HCT116 (cell line): ENCODE results near the gene MIF4GD. TPM values are rescaled to one million over a fixed set of nuclear protein-coding genes. Genes with fewer than 3 reads are reported as not detected.

Experiments used
- ATAC-seq: fragments of 200-7000 bp; cut with Tn5 transposase; 2 replicates; pipeline ENCODE4 v1.9.1; 2020; ENCODE audit warnings: mild to moderate bottlenecking, moderate library complexity
- BruUV-seq: library from RNA; stranded (reverse); fragments of 400-500 nt; replicated peaks from 2 replicates; lab custom pipeline; 2021; lab: Mats Ljungman, UMichigan
- CTCF ChIA-PET: fragments of 300-600 bp; sonication (Branson Sonifier 250); formaldehyde crosslinking; loops from one replicate; lab custom pipeline; 2021; ENCODE audit warnings: antibody characterized with exemption; lab: Charles Lee
- POLR2A ChIA-PET: fragments of 300-600, 350-600 bp; sonication (Branson Sonifier 250); formaldehyde crosslinking; loops from one replicate; lab custom pipeline; 2021; ENCODE audit warnings: antibody characterized with exemption; lab: Charles Lee
- RAD21 ChIA-PET, 2 experiments: fragments of 300-600 bp; sonication (Branson Sonifier 250); formaldehyde crosslinking; loops; one replicate each; lab custom pipeline; 2023; ENCODE audit warnings: low total read pairs in 2 of 2; ENCODE audit not compliant: uncharacterized antibody in 2 of 2, unreplicated experiment in 2 of 2, low non-redundant PET in 1 of 2; lab: Charles Lee
- DNase-seq: peaks from one replicate; pipeline ENCODE4 v3.0.0-alpha.2; 2010; ENCODE audit warnings: low read depth, low spot score
- H2AFZ ChIP-seq: fragments of 200-600 bp; shearing (Covaris generic), sonication (generic); 2 replicates; pipeline ENCODE4 v1.6.1; 2017; ENCODE audit warnings: low read depth, mixed run types, mixed read lengths, antibody characterized with exemption, low read length; ENCODE audit not compliant: poor library complexity, severe bottlenecking
- H3K27ac ChIP-seq: 2 replicates; pipeline ENCODE4 v1.5.1; 2012; ENCODE audit warnings: low read depth, low read length
- H3K27me3 ChIP-seq: fragments of 200-600 bp; sonication (generic); 2 replicates; pipeline ENCODE4 v1.6.1; 2016; ENCODE audit warnings: mixed run types, low read length, mixed read lengths; ENCODE audit not compliant: insufficient read depth
- H3K36me3 ChIP-seq, 2 experiments: fragments of 200-500 bp in 1 of 2; fragments of 200-600 bp in 1 of 2; sonication (Bioruptor generic) in 1 of 2; sonication (generic) in 1 of 2; 2 replicates each; pipeline versions ENCODE4 v1.5.1 to v1.6.1; 2014 to 2016; ENCODE audit warnings: low read length in 2 of 2, inconsistent platforms in 1 of 2, mixed read lengths in 1 of 2, mixed run types in 1 of 2; ENCODE audit not compliant: insufficient read depth in 2 of 2, control insufficient read depth in 1 of 2
- H3K4me1 ChIP-seq, 2 experiments: fragments of 200-600 bp in 1 of 2; sonication (generic) in 1 of 2; 2 replicates each; pipeline versions ENCODE4 v1.5.1 to v1.6.1; 2012 to 2017; ENCODE audit warnings: low read length in 2 of 2, inconsistent platforms in 1 of 2, mild to moderate bottlenecking in 1 of 2, mixed read lengths in 1 of 2, mixed run types in 1 of 2, moderate library complexity in 1 of 2; ENCODE audit not compliant: insufficient read depth in 2 of 2, control insufficient read depth in 1 of 2
- H3K4me2 ChIP-seq: fragments of 200-600 bp; sonication (generic); 2 replicates; pipeline ENCODE4 v1.6.1; 2017; ENCODE audit warnings: mixed run types, low read length, mixed read lengths
- H3K4me3 ChIP-seq, 2 experiments: fragments of 200-600 bp in 1 of 2; sonication (generic) in 1 of 2; replicated peaks in 1 of 2; 2 replicates each; pipeline ENCODE4 v1.5.1; 2011 to 2016; ENCODE audit warnings: low read length in 2 of 2, control low read depth in 1 of 2, low read depth in 1 of 2, mild to moderate bottlenecking in 1 of 2, mixed read lengths in 1 of 2, mixed run types in 1 of 2
- H3K79me2 ChIP-seq: fragments of 200-600 bp; sonication (generic); 2 replicates; pipeline ENCODE4 v1.6.1; 2017; ENCODE audit warnings: mild to moderate bottlenecking, mixed run types, low read length, moderate library complexity, mixed read lengths; ENCODE audit not compliant: insufficient read depth
- H3K9ac ChIP-seq: fragments of 200-600 bp; sonication (generic); 2 replicates; pipeline ENCODE4 v1.6.1; 2016; ENCODE audit warnings: low read length, mixed read lengths
- H3K9me2 ChIP-seq: fragments of 200-600 bp; sonication (generic), shearing (Covaris generic); 2 replicates; pipeline ENCODE4 v1.6.1; 2017; ENCODE audit warnings: mixed run types, mild to moderate bottlenecking, moderate library complexity; ENCODE audit not compliant: insufficient read depth
- H3K9me3 ChIP-seq, 2 experiments: fragments of 200-500 bp in 1 of 2; fragments of 200-600 bp in 1 of 2; sonication (Bioruptor generic) in 1 of 2; sonication (generic) in 1 of 2; 2 replicates each; pipeline ENCODE4 v1.6.1; 2014 to 2017; ENCODE audit warnings: low read length in 2 of 2, mixed read lengths in 2 of 2, inconsistent platforms in 1 of 2, low read depth in 1 of 2, mild to moderate bottlenecking in 1 of 2, mixed run types in 1 of 2, moderate library complexity in 1 of 2; ENCODE audit not compliant: control insufficient read depth in 1 of 2, insufficient read depth in 1 of 2
- H4K20me1 ChIP-seq: fragments of 200-600 bp; sonication (generic), shearing (Covaris generic); 2 replicates; pipeline ENCODE4 v1.6.1; 2017; ENCODE audit warnings: mixed run types, mild to moderate bottlenecking, moderate library complexity; ENCODE audit not compliant: insufficient read depth
- CBX3 ChIP-seq: IDR thresholded peaks from 2 replicates; pipeline ENCODE4 v1.6.1; 2012; ENCODE audit warnings: low read depth
- CEBPB ChIP-seq: IDR thresholded peaks from 2 replicates; pipeline ENCODE4 v1.6.1; 2012; ENCODE audit warnings: low read depth
- EGR1 ChIP-seq: IDR thresholded peaks from 2 replicates; pipeline ENCODE4 v1.6.1; 2012; ENCODE audit warnings: low read depth
- EZH2 ChIP-seq: fragments of 200-600 bp; sonication (generic); IDR thresholded peaks from 2 replicates; pipeline ENCODE4 v1.6.1; 2017; ENCODE audit warnings: antibody characterized with exemption, mixed run types
- EZH2phosphoT487 ChIP-seq: fragments of 200-600 bp; IDR thresholded peaks from 2 replicates; pipeline ENCODE4 v1.6.1; 2018; ENCODE audit warnings: antibody characterized with exemption, borderline replicate concordance
- FOSL1 ChIP-seq: IDR thresholded peaks from 2 replicates; pipeline ENCODE4 v1.6.1; 2012; ENCODE audit warnings: low read depth
- POLR2AphosphoS5 ChIP-seq: IDR thresholded peaks from 2 replicates; pipeline ENCODE4 v1.6.1; 2011; ENCODE audit warnings: mild to moderate bottlenecking, low read depth, low read length, moderate library complexity
- RAD21 ChIP-seq: IDR thresholded peaks from 2 replicates; pipeline ENCODE4 v1.6.1; 2012; ENCODE audit warnings: low read depth, mild to moderate bottlenecking
- SIN3A ChIP-seq: IDR thresholded peaks from 2 replicates; pipeline ENCODE4 v1.6.1; 2012; ENCODE audit warnings: low read depth
- SP1 ChIP-seq: IDR thresholded peaks from 2 replicates; pipeline ENCODE4 v1.6.1; 2012; ENCODE audit warnings: low read depth
- SRF ChIP-seq: IDR thresholded peaks from 2 replicates; pipeline ENCODE4 v1.6.1; 2012; ENCODE audit warnings: low read depth
- TCF7L2 ChIP-seq: IDR thresholded peaks from 2 replicates; pipeline ENCODE4 v1.7.0; 2011; ENCODE audit warnings: borderline replicate concordance, inconsistent platforms; ENCODE audit not compliant: insufficient read depth, insufficient read length; ENCODE audit errors: extremely low read depth
- ZFX ChIP-seq: fragments of 450-650 bp; IDR thresholded peaks from 2 replicates; pipeline ENCODE4 v1.6.1; 2017
- ZNF274 ChIP-seq: fragments of 200-500 bp; sonication (Bioruptor generic); IDR thresholded peaks from 2 replicates; pipeline ENCODE4 v1.6.1; 2014; ENCODE audit warnings: mild to moderate bottlenecking, low read depth, low read length, inconsistent platforms
- intact Hi-C: fragments of 100-400 bp; cut with micrococcal nuclease; formaldehyde crosslinking; loops from 2 replicates; pipeline ENCODE4 v1.10.0; 2022
- total RNA-seq: library from RNA; stranded (reverse); gene quantifications from one replicate; pipeline ENCODE4 v1.2.1, GENCODE V29; 2021; ENCODE audit not compliant: unreplicated experiment
- TF ChIP-seq, protein P1 (sequence below), 3 experiments: fragments of 200-600 bp in 1 of 3; sonication (generic) in 1 of 3; IDR thresholded peaks in 2 of 3; conservative IDR thresholded peaks in 1 of 3; 2 replicates each; pipeline ENCODE4 v1.5.1; 2012 to 2017; ENCODE audit warnings: low read depth in 2 of 3, low read length in 2 of 3, antibody characterized with exemption in 1 of 3, borderline replicate concordance in 1 of 3, control low read depth in 1 of 3, mild to moderate bottlenecking in 1 of 3, mixed read lengths in 1 of 3, mixed run types in 1 of 3, moderate library complexity in 1 of 3; ENCODE audit not compliant: insufficient read depth in 1 of 3
- TF ChIP-seq, protein P2 (sequence below): IDR thresholded peaks from 2 replicates; pipeline ENCODE4 v1.6.1; 2011; ENCODE audit warnings: mild to moderate bottlenecking, low read length, moderate library complexity; ENCODE audit not compliant: insufficient replicate concordance; ENCODE audit errors: extremely low read depth
- TF ChIP-seq, protein P3 (sequence below): IDR thresholded peaks from 2 replicates; pipeline ENCODE4 v1.6.1; 2012

The MIF4GD gene
- total RNA-seq, 1 experiment from 2014 or later = 35.2 TPM

GRCh38 chr17:75239214-75239613 lies 31.8 kb downstream of the MIF4GD start:
- no TSS peak for BruUV-seq
- no peak overlapping the region for H3K9ac ChIP-seq
- no peak for ATAC-seq

GRCh38 chr17:75238684-75239191 lies 32.3 kb downstream of the MIF4GD start:
- Histone ChIP-seq H3K36me3 (peaks cover 69 to 81% of the 10 kb centered on the region in 2 experiments), H3K9me2 (no peaks in the 10 kb centered on the region), H3K79me2 (no peaks in the 10 kb centered on the region), H2AFZ (no peak overlapping the region), H3K9me3 (no peaks in the 10 kb centered on the region), H3K27ac (no peak overlapping the region; the same call in 1 of the 2 replicates), H4K20me1 (peaks cover 6% of the 10 kb centered on the region; the same call in 1 of the 2 replicates), H3K9ac (no peak overlapping the region), H3K4me2 (no peak overlapping the region), H3K4me3 (no peak overlapping the region), H3K27me3 (no peaks in the 10 kb centered on the region), H3K4me1 (peaks cover 0 to 11% of the 10 kb centered on the region in 2 experiments; a peak in 1 of 4 replicates)
- BruUV-seq = no TSS peak
- ChIA-PET CTCF (interaction anchor here (0.6 to 3.3 kb wide), 4 partner anchors 11 to 270 kb away, joined by 3 to 30 read pairs (median 8); no protein-coding TSS in a partner anchor), POLR2A (no interaction called here), RAD21 (no interaction called here)
- DNase-seq = peak; percentile 59
- ATAC-seq = peak; percentile 79
- intact Hi-C loops = loop anchor here (1.0 kb wide), 2 partner anchors 124 to 277 kb away; no protein-coding TSS in a partner anchor
- TF ChIP-seq EZH2phosphoT487 (no peak), POLR2AphosphoS5 (peak; percentile 36; the same call in 1 of the 2 replicates), EZH2 (no peak), SIN3A (no peak), RAD21 (peak; percentile 68), FOSL1 (no peak), SRF (no peak), TCF7L2 (no peak), EGR1 (no peak), SP1 (no peak), CEBPB (no peak)
- TF ChIP-seq, protein P1, sequence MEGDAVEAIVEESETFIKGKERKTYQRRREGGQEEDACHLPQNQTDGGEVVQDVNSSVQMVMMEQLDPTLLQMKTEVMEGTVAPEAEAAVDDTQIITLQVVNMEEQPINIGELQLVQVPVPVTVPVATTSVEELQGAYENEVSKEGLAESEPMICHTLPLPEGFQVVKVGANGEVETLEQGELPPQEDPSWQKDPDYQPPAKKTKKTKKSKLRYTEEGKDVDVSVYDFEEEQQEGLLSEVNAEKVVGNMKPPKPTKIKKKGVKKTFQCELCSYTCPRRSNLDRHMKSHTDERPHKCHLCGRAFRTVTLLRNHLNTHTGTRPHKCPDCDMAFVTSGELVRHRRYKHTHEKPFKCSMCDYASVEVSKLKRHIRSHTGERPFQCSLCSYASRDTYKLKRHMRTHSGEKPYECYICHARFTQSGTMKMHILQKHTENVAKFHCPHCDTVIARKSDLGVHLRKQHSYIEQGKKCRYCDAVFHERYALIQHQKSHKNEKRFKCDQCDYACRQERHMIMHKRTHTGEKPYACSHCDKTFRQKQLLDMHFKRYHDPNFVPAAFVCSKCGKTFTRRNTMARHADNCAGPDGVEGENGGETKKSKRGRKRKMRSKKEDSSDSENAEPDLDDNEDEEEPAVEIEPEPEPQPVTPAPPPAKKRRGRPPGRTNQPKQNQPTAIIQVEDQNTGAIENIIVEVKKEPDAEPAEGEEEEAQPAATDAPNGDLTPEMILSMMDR (IDR thresholded peaks at IDR 0.05 in 2 of 3, conservative IDR thresholded peaks at IDR 0.05 in 1 of 3; ENCODE audit: borderline replicate concordance in 1 of 3, insufficient read depth in 1 of 3, low read depth in 2 of 3, low read length in 2 of 3) = peak; percentile 77 to 99 (median 99)
- TF ChIP-seq, protein P2, sequence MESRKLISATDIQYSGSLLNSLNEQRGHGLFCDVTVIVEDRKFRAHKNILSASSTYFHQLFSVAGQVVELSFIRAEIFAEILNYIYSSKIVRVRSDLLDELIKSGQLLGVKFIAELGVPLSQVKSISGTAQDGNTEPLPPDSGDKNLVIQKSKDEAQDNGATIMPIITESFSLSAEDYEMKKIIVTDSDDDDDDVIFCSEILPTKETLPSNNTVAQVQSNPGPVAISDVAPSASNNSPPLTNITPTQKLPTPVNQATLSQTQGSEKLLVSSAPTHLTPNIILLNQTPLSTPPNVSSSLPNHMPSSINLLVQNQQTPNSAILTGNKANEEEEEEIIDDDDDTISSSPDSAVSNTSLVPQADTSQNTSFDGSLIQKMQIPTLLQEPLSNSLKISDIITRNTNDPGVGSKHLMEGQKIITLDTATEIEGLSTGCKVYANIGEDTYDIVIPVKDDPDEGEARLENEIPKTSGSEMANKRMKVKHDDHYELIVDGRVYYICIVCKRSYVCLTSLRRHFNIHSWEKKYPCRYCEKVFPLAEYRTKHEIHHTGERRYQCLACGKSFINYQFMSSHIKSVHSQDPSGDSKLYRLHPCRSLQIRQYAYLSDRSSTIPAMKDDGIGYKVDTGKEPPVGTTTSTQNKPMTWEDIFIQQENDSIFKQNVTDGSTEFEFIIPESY = no peak
- TF ChIP-seq, protein P3, sequence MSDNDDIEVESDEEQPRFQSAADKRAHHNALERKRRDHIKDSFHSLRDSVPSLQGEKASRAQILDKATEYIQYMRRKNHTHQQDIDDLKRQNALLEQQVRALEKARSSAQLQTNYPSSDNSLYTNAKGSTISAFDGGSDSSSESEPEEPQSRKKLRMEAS = no peak

More at GRCh38 chr17:75239214-75239613, 31.8 kb downstream of the MIF4GD start:
- Histone ChIP-seq H3K4me2 (no peak overlapping the region), H3K4me1 (peaks cover 0 to 11% of the 10 kb centered on the region in 2 experiments; a peak in 1 of 4 replicates), H2AFZ (no peak overlapping the region), H3K36me3 (peaks cover 70 to 84% of the 10 kb centered on the region in 2 experiments), H3K27ac (no peak overlapping the region; the same call in 1 of the 2 replicates), H3K9me3 (no peaks in the 10 kb centered on the region), H4K20me1 (peaks cover 6% of the 10 kb centered on the region; the same call in 1 of the 2 replicates), H3K4me3 (no peak overlapping the region), H3K9me2 (no peaks in the 10 kb centered on the region), H3K27me3 (no peaks in the 10 kb centered on the region), H3K79me2 (no peaks in the 10 kb centered on the region)
- no peak for DNase-seq
- intact Hi-C loops = no loop called here
- CTCF ChIA-PET = interaction anchor here (0.9 to 3.3 kb wide), 5 partner anchors 11 to 173 kb away, joined by 4 to 30 read pairs (median 13); partner anchors contain the start of genes GGA3, GRB2 and MRPS7
- RAD21 ChIA-PET = no interaction called here
- TF ChIP-seq ZNF274 = no peak
- no peak for TF ChIP-seq TCF7L2
- TF ChIP-seq ZFX = no peak
- no peak for TF ChIP-seq EGR1
- TF ChIP-seq CBX3 = no peak
- no peak for TF ChIP-seq SIN3A
- POLR2A ChIA-PET = no interaction called here
